Suprapubic skin (tissue), 4 donors: ENCODE results near the gene NDRG4.

ENCODE experiments used
- POLR2A ChIP-seq, 2 donors: fragments of 450-650 bp; IDR thresholded peaks; one replicate each; pipeline ENCODE4 v1.6.1; 2017; ENCODE audit warnings: antibody characterized with exemption in 2 of 2, mild to moderate bottlenecking in 2 of 2, moderate library complexity in 2 of 2
- POLR2AphosphoS5 ChIP-seq, 3 donors: sonication (generic); formaldehyde crosslinking; IDR thresholded peaks; one replicate each; pipeline ENCODE4 v1.6.1; 2017; ENCODE audit warnings: antibody characterized with exemption in 3 of 3
- TF ChIP-seq, protein P1 (sequence below), 2 donors: fragments of 200-600 bp in 1 of 2; fragments of 450-650 bp in 1 of 2; sonication (generic) in 1 of 2; IDR thresholded peaks; one replicate each; pipeline ENCODE4 v1.5.1; 2016 to 2019; ENCODE audit warnings: antibody characterized with exemption in 2 of 2, mild to moderate bottlenecking in 1 of 2, moderate library complexity in 1 of 2

GRCh38 chr16:58451945-58452401 lies 48.0 kb upstream of the NDRG4 start:
- no peak for TF ChIP-seq POLR2A (IDR thresholded peaks at IDR 0.05)
- TF ChIP-seq POLR2AphosphoS5 (IDR thresholded peaks at IDR 0.05) = no peak
- TF ChIP-seq, protein P1, sequence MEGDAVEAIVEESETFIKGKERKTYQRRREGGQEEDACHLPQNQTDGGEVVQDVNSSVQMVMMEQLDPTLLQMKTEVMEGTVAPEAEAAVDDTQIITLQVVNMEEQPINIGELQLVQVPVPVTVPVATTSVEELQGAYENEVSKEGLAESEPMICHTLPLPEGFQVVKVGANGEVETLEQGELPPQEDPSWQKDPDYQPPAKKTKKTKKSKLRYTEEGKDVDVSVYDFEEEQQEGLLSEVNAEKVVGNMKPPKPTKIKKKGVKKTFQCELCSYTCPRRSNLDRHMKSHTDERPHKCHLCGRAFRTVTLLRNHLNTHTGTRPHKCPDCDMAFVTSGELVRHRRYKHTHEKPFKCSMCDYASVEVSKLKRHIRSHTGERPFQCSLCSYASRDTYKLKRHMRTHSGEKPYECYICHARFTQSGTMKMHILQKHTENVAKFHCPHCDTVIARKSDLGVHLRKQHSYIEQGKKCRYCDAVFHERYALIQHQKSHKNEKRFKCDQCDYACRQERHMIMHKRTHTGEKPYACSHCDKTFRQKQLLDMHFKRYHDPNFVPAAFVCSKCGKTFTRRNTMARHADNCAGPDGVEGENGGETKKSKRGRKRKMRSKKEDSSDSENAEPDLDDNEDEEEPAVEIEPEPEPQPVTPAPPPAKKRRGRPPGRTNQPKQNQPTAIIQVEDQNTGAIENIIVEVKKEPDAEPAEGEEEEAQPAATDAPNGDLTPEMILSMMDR (IDR thresholded peaks at IDR 0.05) = no peak
